ENCODE results near the gene PCDHB14. TPM values are rescaled to one million over a fixed set of nuclear protein-coding genes. Genes with fewer than 3 reads are reported as not detected.

Gene PCDHB14
- total and polyA plus RNA-seq, 2 donors (not counting 1 experiment from before 2014, with no cell fraction given), result not detected

DNA sequence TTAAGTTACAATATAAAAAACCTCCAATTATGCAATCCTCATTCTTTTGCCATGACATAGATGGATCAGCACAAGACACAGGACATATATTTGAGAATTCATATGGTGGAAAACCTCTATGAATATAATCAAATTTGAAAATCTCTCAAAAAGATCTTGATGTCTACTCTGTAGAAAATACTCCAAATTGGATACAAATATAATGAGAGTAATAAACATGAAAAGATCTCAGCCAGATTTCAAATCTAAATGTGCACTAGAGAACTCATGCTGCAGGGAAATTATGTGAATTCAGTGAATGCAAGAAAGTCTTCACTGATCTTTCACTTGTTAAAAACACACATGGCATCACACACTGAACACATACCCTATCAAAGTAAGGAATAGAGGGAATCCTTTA lies 35.8 kb downstream of the PCDHB14 start:
- Histone ChIP-seq H3K27me3 (replicated peaks in 1 of 4; ENCODE audit: control extremely low read depth in 1 of 4, control insufficient read depth in 3 of 4, insufficient read depth in 4 of 4, low read length in 3 of 4) (no peaks in the 10 kb centered on the region), H3K79me2 (ENCODE audit: control insufficient read depth, insufficient read depth, low read length) (no peaks in the 10 kb centered on the region), H3K4me1 (ENCODE audit: control insufficient read depth in 2 of 2, insufficient read depth in 2 of 2, low read length in 2 of 2) (no peaks in the 10 kb centered on the region), H4K20me1 (ENCODE audit: control insufficient read depth, insufficient read depth, low read length, poor library complexity, severe bottlenecking) (no peaks in the 10 kb centered on the region), H3K9ac (ENCODE audit: low read length) (no peak overlapping the region), H3K4me2 (replicated peaks; ENCODE audit: low read depth, low read length, poor library complexity, severe bottlenecking) (no peak overlapping the region), H3K27ac (ENCODE audit: low read length in 2 of 2) (no peak overlapping the region), H2AFZ (ENCODE audit: insufficient read depth, low read depth, low read length, poor library complexity, severe bottlenecking) (no peak overlapping the region), H3K9me3 (ENCODE audit: control extremely low read depth in 1 of 3, control insufficient read depth in 2 of 3, insufficient read depth in 1 of 3, low read length in 2 of 3) (peaks cover 26 to 90% (median 40%) of the 10 kb centered on the region in 3 donors), H3K36me3 (replicated peaks in 1 of 2; ENCODE audit: control extremely low read depth in 1 of 2, control insufficient read depth in 1 of 2, extremely low read depth in 1 of 2, insufficient read depth in 2 of 2, low read length in 1 of 2) (no peaks in the 10 kb centered on the region), H3K4me3 (ENCODE audit: control extremely low read depth in 1 of 5, extremely low read depth in 1 of 5, insufficient read depth in 1 of 5, low read depth in 2 of 5, low read length in 4 of 5) (no peak overlapping the region)
- ATAC-seq (ENCODE audit: low read depth) (no peak), DNase-seq (no peak)
- Mint-ChIP-seq H3K27me3 (no peaks in the 10 kb centered on the region), H3K4me1 (no peaks in the 10 kb centered on the region), H3K4me3 (no peak overlapping the region), H3K27ac (no peak overlapping the region), H3K9me3 (ENCODE audit: insufficient read depth) (peaks cover 35% of the 10 kb centered on the region)
- POLR2A ChIA-PET, result no interaction called here
- CTCF ChIA-PET, result no interaction called here
- intact Hi-C loops (cut with micrococcal nuclease), result no loop called here
- TF ChIP-seq EZH2 (IDR thresholded peaks at IDR 0.05; ENCODE audit: borderline replicate concordance, insufficient read depth, low read depth, low read length, poor library complexity, severe bottlenecking), result no peak
- TF ChIP-seq, protein P1, sequence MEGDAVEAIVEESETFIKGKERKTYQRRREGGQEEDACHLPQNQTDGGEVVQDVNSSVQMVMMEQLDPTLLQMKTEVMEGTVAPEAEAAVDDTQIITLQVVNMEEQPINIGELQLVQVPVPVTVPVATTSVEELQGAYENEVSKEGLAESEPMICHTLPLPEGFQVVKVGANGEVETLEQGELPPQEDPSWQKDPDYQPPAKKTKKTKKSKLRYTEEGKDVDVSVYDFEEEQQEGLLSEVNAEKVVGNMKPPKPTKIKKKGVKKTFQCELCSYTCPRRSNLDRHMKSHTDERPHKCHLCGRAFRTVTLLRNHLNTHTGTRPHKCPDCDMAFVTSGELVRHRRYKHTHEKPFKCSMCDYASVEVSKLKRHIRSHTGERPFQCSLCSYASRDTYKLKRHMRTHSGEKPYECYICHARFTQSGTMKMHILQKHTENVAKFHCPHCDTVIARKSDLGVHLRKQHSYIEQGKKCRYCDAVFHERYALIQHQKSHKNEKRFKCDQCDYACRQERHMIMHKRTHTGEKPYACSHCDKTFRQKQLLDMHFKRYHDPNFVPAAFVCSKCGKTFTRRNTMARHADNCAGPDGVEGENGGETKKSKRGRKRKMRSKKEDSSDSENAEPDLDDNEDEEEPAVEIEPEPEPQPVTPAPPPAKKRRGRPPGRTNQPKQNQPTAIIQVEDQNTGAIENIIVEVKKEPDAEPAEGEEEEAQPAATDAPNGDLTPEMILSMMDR (IDR thresholded peaks at IDR 0.05), result no peak

DNA sequence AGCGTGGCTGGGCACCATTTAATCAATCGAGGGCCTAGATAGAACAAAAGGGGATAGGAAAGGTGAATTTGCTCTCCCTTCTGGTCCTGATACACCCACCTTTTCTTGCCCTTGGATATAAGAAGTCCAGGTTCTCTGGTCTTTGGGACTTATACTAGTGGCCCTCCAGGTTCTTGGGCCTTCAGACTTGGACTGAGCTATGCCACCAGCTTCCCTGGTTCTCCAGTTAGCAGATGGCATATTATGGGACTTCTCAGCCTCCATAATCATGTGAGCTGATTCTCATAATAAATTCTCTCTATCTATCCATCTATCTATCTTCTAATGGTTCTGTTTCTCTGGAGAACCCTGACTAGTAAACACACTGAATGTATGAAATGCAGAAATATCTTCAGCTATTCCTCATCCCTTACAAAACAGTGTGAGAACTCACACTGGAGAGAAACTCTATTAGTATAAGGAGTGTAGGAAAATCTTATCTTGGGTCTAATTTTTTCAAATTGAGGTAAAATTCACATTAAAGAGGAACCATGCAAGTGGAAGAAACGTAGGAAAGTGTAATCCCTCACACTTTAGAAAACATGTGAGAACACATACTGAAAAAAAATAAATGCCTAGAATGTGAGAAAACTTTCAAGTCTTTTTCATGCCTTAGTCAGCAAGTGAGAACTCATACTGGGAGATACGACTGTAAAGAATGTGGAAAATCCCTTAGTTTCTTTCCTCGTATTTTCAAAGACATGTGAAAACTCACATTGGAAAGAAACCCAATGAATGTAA lies 37.5 kb downstream of the PCDHB14 start:
- no peaks in the 10 kb centered on the region for H3K36me3 ChIP-seq (replicated peaks in 1 of 2; ENCODE audit: control extremely low read depth in 1 of 2, control insufficient read depth in 1 of 2, extremely low read depth in 1 of 2, insufficient read depth in 2 of 2, low read length in 1 of 2)
- CTCF ChIA-PET, result interaction anchor here (0.6 kb wide), 1 partner anchor 60 kb away, joined by 3 read pairs; the partner anchor contains the start of gene TAF7
- Mint-ChIP-seq H3K27me3 (no peaks in the 10 kb centered on the region), H3K27ac (no peak overlapping the region), H3K9me3 (ENCODE audit: insufficient read depth) (peaks cover 32% of the 10 kb centered on the region), H3K4me3 (no peak overlapping the region), H3K4me1 (no peaks in the 10 kb centered on the region)
- DNase-seq (no peak), ATAC-seq (ENCODE audit: low read depth) (no peak)
- no peak overlapping the region for H3K9ac ChIP-seq (ENCODE audit: low read length)
- H3K27ac ChIP-seq (ENCODE audit: low read length in 2 of 2), result no peak overlapping the region
- TF ChIP-seq EZH2 (IDR thresholded peaks at IDR 0.05; ENCODE audit: borderline replicate concordance, insufficient read depth, low read depth, low read length, poor library complexity, severe bottlenecking), result no peak
- TF ChIP-seq, protein P1 (IDR thresholded peaks at IDR 0.05), result no peak
- no peaks in the 10 kb centered on the region for H3K27me3 ChIP-seq (replicated peaks in 1 of 4; ENCODE audit: control extremely low read depth in 1 of 4, control insufficient read depth in 3 of 4, insufficient read depth in 4 of 4, low read length in 3 of 4)
- H3K4me2 ChIP-seq (replicated peaks; ENCODE audit: low read depth, low read length, poor library complexity, severe bottlenecking), result no peak overlapping the region
- H3K4me1 ChIP-seq (ENCODE audit: control insufficient read depth in 2 of 2, insufficient read depth in 2 of 2, low read length in 2 of 2), result no peaks in the 10 kb centered on the region
- WGBS (ENCODE audit: insufficient coverage), result no CpG with 5 or more reads among the region's 5 CpGs
- POLR2A ChIA-PET, result no interaction called here
- H2AFZ ChIP-seq (ENCODE audit: insufficient read depth, low read depth, low read length, poor library complexity, severe bottlenecking), result no peak overlapping the region
- intact Hi-C loops (cut with micrococcal nuclease), result no loop called here
- peaks cover 20 to 89% (median 47%) of the 10 kb centered on the region in 3 donors for H3K9me3 ChIP-seq (ENCODE audit: control extremely low read depth in 1 of 3, control insufficient read depth in 2 of 3, insufficient read depth in 1 of 3, low read length in 2 of 3)
- no peaks in the 10 kb centered on the region for H3K79me2 ChIP-seq (ENCODE audit: control insufficient read depth, insufficient read depth, low read length)
- no peaks in the 10 kb centered on the region for H4K20me1 ChIP-seq (ENCODE audit: control insufficient read depth, insufficient read depth, low read length, poor library complexity, severe bottlenecking)
- H3K4me3 ChIP-seq (ENCODE audit: control extremely low read depth in 1 of 5, extremely low read depth in 1 of 5, insufficient read depth in 1 of 5, low read depth in 2 of 5, low read length in 4 of 5), result no peak overlapping the region
